GM18520 (cell line): ENCODE data around the gene QRICH2.
"Not testable (repeated sequence)": the region's sequence is repeated elsewhere in the genome, so short reads cannot be mapped to it uniquely, and the experiment has no call there.

Experiments used
- ATAC-seq: cut with Tn5 transposase; IDR thresholded peaks from one replicate; pipeline ENCODE4 v1.9.1; 2021; ENCODE audit not compliant: unreplicated experiment

The QRICH2 gene

DNA sequence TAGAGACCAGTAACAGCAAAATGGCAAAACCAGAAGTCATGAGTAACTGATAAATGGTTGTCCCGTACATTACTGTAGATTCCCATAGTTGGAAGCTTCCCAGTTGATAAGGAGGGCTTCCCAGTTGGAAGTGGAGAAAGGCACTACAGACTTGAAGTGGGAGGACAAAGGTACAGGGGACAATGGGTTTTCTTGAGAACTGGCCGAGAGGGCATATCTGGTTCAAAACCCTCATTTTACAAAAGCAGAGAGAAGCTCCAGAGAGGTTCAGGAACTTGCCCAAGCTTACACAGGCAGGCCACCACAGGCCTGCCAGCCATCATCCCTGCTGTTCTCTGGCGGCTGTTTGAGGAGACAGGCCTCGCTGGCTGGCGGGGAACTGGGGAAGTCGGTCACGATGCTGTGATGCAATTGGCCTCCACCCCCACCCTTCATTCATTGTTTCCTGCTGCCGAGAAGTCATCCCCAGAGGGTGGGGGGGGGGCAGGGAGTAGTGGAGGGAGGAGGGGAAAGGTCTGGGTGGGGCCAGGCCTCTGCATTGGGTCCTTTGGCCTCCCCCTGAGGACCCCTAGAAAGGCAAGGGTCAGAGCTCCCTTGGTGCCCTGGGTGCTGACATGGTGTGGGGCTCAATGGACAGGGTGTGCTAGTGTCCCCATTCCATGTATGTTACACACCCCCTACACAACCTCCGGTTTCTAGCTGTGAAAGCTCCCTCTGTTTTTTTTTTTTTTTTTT is 39.9 kb downstream of the QRICH2 start:
- no peak for ATAC-seq

DNA sequence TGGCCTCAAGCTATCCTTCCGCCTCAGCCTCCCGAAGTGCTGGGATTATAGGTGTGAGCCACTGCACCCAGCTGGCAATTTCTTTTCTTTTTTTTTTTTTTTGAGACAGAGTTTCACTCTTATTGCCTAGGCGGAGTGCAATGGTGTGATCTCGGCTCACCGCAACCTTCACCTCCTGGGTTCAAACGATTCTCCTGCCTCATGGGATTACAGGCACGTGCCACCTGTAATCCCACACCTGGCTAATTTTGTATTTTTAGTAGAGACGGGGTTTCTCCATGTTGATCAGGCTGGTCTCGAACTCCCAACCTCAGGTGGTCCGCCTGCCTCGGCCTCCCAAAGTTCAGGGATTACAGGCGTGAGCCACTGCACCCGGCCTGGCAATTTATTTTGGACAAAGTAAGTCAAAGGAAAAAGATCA is 40.5 kb downstream of the QRICH2 start:
- not testable (repeated sequence) for ATAC-seq

DNA sequence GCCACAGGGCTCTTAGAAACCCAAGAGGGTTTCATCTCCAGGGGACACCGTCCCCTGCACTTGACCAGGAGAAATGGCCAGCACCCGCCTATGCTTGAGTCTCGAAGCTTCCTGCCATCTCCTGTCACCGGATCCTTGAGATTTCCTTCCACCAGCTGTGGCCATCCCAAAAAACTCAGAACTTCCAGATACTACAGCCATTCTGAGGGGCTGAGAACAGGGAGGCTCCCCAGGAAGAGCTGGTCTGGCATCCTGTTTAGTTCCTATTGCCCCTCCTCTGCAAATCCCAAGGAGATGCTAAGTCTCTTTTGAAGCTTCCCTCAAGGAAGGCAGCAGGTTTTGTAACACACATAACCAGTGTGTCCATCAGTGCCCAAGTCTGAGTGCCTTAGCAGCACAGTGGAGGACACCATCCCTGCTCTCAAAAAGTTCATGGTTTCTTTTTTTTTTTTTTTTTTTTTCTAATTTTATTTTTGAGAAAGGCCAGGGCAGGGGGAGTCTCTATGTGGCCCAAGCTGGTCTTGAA is 41.0 kb downstream of the QRICH2 start:
- ATAC-seq: no peak

DNA sequence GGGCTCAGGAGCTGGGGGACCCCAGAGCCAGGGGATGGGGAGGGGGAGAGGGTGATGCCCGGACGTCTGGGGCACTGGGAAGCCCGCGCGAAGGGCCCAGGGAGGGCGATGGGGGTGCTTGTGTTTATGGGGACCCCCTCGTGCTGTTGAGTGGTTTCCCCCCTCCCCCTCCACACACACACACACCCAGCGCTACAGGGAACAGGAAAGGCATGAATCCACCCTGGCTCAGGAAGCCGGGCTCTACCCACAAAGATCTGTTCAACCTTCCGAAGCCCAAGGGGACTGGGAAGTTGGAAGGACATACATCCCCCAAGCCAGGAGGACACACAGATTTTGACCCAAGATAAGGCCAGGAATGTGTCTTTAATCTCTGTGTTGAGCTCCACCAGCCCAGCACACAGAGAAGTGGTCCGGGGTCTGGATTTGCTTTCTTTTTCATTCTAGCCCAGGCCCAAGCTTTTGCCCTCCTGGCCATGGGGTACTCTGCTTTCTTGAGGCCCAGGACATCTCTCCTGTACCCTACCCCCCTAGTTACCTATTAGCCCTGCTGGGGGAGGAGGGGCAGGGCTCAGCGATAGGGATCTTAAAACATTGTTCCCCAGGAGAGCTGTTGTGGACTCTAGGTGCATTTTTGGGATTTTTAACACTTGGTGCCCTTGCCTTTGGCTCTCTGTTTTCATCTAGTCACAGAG is 41.7 kb downstream of the QRICH2 start:
- no peak for ATAC-seq

DNA sequence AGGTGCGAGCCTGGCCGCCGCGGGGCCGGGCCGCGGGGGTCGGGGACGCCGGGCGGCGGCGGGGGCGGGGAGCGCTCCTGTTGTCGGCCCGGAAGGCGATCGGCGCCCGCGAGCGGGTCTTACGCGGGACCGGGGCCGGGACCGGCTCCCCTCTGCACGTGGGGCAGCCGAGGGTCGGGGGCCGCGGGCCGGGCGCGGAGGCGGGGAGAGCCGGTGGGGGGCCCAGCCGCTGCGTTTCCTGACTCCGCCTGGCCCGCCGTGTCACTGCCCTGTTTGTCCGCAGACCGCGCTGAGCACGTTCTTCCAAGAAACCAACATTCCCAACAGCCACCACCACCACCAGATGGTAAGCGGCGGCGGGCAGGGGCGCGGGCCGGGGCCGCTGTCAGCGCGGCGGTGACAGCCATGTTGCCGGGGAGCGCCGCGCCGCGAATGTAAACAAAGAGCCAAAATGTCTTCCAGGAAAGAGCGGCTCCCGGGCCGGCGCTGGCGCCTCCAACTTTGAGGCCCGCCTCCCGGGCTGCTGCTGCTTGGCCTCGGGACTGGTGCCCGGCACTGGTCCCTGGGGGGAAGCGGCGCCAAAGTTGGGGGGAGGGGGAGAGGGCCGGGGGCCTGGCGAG is 42.3 kb downstream of the QRICH2 start:
- ATAC-seq: no peak

DNA sequence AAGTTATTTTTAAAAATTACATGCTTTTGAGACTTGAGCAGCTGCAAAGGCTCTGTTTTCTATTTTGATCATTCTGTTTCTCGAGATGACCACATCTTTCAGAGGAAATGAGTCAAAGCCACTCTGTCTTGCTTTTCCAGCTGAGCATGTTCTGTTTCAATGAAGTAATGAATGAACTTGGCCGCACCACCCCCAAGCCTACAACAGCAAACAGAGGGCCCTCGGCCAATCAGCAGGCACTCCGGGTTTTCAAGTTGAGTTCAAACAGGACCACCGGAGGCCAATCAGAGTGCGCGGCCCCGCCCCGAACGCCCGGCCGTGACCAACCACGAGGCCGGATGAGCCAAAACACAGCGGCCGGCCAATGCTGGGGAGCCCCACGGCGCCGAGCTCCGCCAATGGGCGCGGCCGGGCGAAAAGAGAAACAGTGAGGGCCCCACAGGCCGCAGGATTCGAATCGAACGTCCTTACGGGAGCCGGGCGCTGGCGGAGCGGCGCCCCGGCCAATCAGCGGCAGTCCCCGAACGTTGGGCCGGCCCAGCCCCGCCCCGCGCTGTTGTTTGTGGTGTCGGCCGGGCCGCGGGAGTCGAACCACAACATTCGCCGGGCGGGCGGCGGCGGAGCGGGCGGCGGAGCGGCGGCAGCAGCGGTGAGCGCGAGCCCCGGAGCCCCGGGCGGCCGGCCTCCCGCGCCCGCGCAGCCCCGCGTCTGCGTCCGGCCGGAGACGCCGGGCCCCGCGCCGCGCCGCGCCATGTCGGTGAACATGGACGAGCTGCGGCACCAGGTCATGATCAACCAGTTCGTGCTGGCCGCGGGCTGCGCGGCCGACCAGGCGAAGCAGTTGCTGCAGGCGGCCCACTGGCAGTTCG is 43.1 kb downstream of the QRICH2 start, which contains the start of gene UBALD2:
TSS of gene UBALD2 (plus strand) at position 594 of the 869 bp plus-strand sequence. CDS start at position 752, 158 bp downstream.
- ATAC-seq: peak; percentile 54

DNA sequence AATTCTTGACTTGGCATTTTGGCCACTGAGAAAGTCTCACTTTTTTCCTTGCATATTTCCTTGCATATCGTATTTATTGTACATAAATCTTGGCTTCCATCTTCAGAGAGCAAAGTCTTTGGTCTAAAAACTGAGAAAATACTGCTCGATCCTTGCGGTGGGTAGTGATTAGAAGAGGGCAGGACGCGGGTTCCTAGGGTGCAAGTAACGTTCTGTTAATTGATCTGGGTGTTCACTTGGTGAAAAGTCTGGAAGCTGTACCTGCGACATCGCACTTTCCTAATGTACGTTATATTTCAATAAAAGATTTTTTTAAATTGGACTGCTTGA is 43.7 kb downstream of the QRICH2 start:
- ATAC-seq: no peak

DNA sequence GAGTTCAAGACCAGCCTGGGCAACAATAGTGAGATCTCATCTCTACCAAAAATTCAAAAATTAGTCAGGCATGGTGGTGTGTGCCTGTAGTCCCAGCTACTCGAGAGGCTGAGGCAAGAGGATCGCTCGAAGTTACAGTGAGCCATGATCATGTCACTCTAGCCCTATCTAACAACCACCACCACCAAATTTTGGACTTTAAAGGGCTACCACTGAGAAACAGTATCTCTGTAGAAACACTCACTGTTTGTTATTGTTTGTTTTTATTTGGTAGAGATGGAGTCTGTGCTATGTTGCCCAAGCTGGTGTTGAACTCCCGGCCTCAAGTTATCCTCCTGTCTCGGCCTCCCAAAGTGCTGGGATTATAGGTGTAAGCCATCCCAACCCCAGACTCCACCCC is 44.2 kb downstream of the QRICH2 start:
- no peak for ATAC-seq

DNA sequence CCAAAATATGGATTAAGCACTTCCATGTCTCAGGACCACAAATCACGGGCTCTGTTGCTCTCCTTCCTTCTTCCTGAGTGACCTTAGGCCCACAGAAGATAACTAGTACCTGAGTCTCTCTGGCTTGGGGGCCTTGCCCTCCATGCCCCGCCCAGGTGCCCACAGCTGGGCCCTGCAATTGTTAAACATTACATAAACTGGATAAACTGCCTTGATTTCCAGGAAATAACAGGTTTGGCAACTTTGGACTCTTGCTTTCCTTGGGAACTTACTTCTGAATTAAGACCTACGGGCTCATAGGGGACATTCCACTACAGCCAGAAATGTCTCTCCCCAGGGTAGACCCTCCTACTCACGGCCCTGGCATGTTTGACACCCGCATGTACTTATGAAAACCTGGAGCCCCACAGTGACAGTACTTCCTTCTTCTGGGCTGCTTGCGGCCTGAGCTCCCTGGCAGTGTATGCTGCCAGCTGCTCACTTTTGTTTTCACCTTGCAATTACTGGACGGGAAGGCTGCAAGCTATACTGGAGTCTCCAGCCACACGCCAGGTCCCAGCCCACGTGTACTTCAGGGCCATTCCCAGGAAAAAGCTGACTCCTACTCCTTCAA is 45.2 kb downstream of the QRICH2 start:
- ATAC-seq: no peak

DNA sequence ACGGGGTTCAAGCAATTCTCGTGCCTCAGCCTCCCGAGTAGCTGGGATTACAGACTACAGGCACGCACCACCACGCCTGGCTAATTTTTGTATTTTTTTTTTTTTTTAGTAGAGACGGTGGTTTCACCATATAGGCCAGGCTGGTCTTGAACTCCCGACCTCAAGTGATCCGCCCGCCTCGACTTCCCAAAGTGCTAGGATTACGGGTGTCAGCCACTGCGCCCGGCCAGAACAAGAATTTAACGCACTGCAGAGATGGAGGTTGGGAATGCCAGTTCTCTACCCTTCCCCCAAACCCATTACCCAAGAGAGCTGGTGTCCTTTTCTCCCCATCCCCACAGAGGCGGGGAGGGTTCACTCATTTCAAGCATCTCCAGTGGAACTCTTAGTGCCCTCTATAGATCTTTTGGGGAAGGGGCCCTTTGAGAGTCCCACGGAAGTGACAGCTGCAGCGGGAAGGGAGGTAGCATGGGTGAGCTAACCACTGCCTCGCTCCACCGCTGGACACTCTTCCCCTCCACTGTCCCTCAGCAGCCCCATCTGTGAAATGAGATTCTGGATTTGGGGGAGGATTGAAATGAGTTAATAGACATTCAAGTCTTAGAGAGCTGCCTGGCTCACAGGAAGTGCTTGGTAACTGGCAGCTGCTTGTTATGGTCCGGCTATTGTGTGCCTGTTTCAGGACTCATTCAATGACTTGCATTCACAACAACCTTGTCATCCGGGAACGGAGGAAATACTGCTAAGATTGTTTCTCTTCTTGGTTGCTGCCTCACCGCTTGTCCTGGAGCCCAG is 46.5 kb downstream of the QRICH2 start:
- ATAC-seq: no peak

DNA sequence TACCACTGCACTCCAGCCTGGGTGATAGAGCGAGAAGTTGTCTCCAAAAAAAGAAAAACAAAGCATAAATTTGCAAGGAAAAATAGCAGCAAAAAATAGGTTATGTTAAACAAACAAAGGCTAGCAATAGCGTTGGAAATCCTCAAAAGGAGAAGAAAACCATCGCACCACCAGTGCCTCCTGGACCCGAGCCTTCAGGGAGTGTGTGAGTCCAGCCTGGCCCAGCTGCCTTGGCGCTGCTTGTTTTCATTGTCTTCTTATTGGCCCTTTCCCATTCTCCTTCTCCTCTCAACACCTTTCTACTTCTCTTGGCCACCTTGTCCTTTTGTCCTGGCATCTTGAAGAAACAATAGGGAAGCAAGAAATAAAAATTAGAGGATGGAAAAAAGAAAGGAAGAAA is 47.4 kb downstream of the QRICH2 start:
- no peak for ATAC-seq

DNA sequence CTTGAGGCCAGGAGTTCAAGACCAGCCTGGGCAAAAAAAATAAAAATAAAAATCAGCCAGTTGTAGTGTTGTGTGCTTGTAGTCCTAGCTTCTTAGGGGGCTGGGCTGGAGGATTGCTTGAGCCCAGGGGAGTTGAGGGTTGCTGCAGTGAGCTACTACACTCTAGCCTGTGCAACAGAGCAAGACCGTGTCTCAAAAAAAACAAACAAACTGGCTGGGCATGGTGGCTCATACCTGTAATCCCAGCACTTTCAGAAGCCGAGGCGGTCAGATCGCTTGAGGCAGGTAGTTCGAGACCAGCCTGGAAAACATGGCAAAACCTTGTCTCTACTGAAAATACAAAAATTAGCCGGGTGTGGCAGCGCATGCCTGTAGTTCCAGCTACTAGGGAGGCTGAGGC is 47.9 kb downstream of the QRICH2 start:
- ATAC-seq: no peak

DNA sequence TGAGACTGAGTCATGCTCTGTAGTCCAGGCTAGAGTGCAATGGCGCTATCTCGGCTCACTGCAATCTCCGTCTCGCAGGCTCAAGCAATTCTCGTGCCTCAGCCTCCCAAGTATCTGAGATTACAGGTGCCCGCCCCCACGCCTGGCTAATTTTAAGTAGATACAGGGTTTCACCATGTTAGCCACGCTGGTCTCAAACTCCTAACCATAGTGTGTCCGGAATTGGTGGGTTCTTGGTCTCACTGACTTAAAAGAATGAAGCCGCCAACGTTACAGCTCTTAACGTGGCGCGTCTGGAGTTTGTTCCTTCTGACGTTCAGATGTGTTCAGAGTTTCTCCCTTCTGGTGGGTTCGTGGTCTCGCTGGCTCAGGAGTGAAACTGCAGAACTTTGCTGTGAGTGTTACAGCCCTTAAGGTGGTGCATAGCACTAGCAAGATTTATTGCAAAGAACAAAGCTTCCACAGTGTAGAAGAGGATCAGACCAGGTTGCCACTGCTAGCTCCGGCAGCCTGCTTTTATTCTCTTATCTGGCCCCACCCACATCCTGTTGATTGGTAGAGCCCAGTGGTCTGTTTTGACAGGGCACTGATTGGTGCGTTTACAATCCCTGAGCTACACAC is 51.5 kb downstream of the QRICH2 start:
- not testable (repeated sequence) for ATAC-seq

DNA sequence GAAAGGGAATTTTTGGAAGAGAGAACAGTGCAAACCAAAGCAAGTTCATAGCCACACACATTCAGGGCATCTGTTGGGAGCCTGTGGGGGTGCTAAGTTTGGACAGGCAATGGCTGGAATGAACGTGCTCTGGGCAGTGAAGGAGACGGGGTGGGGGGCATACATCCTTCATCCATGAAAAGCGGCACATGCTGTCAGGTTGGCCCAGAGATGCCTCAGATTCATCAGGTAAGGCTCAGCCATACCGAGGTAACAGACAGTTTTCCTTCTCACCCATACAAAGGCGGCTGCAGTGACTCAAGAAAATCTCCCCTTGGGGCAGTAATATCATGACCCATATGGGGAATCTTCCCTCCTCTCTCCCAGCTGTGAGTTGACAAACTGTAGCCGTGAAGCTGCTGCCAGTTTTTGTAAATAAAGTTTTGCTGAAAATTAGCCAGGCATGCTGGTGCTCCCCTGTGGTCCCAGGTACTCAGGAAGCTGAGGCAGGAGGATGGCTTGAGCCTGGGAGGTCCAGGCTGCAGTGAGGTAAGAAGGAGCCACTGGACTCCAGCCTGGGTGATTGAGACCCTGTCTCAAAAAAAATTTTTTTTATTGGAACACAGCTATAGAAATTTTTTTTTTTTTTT is 52.2 kb downstream of the QRICH2 start:
- ATAC-seq: no peak

DNA sequence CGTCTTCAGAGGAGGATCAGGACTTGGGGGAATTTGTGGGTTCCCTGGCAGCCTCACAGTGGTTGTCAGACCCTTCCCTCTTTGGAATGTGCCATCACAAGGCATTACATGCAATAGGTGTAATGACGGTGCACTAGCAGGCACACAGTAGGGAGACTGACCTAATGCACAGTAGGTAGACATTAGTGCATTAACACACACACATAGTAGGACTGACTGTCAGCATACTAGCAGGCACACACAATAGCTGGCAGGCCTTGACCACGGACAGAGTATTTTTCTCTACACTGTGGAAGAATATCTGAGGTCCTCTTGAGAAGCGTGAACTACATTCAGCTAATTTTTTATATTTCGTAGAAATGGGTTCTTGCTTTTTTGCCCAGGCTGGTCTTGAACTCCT is 53.8 kb downstream of the QRICH2 start:
- ATAC-seq: no peak

DNA sequence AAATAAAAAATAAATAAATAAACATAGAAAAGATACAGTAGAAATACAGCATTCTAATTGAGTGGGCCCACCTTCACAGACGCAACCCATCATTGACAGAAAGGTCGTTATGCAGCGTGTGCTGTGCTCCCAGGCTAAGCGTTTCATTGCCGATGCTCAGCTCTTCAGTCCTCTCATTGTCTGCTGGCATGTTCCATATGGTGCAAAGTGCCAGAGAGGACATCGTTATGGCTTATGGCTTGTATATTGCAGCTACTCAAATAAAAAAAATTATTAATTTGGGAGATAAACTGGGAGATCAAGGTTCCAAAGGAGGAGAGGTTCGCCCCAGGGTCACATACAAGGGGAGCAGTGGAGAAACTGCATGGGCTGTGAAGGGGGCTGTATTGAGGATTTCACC is 54.2 kb downstream of the QRICH2 start:
- no peak for ATAC-seq

DNA sequence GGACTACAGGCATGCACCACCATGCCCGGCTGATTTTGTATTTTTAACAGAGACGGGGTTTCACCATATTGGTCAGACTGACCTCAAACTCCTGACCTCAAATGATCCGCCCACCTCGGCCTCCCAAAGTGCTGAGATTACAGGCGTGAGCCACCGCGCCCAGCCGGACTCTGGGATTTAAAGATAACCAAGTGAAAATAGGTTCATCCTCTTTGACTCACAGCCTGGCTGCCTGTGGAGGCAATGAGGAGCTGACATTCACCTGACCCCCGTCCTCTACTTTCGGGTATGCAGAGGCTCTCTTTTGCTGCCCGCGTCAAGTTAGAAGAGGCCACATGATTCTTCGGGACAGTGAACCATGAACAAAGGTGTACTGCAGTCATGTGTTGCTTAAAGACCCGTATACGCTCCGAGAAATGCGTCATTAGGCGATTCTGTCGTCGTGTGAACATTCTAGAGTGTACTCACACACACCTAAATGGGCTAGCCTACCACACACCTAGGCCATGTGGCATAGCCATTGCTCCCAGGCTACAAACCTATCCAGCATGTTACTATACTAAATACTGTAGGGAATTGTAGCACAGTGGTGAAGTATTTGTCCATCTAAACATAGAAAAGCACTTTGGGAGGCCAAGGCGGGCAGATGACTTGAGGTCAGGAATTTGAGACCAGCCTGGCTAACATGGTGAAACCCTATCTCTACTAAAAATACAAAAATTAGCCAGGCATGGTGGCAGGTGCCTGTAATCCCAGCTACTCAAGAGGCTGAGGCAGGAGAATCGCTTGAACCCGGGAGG is 54.9 kb downstream of the QRICH2 start:
- not testable (repeated sequence) for ATAC-seq
